Measurements from ENCODE around the gene RBMX.
"Not testable (repeated sequence)": the region's sequence is repeated elsewhere in the genome, so short reads cannot be mapped to it uniquely, and the experiment has no call there.

RBMX gene

DNA sequence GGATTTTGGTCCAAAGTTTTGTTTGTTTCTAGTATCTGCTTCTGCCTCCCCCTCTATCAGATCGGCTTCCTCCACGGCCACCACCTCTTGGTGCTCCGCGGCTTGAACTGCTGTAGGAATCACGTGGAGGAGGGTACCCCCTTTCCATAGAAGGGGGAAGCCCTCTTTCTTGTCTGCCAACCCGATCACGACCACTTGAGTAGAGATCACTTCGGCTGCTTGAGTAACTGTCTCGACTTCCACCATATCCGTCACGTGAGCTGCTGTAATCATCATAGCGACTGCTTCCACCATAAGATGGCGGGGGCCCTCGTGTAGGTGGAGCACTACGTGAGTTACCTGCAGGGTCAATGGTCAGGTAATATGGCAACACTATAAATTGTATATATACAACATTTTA lies 6.4 kb downstream of the RBMX start:
- not testable (repeated sequence) for DNase-seq

GRCh38 chrX:136873210-136873609 lies 7.3 kb downstream of the RBMX start:
- not testable (repeated sequence) for DNase-seq

DNA sequence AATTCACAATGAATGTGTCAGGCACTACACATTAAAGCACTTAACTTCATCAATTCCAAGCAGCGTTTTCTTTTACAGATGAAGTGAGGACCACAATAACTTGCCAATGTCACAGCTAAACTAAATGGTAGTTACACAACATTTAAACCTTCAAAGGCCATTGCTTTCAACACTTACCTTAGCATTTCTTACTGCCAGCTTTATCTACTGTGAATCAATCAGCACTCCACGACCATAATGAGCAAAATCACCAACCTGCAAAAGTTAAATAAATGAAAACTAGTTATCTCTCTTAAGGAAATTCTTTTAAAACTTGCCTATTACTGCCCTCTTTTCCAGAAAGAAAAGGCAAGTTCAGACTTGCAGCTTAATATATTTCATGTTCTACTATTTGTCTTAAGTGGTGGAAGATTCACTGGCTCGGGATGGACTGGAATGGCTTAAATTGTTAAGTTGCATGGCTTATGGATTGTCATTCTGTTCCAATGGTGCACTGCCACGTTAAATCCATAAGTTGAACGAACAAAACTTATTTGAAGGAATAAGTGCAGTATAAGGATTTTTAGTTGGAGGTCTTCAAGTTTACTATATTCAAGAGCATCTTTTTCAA lies 8.3 kb downstream of the RBMX start:
- no peak for DNase-seq

- no peak for DNase-seq
Measured at GRCh38 chrX:136870064-136870463, 10.5 kb downstream of the RBMX start.

DNA sequence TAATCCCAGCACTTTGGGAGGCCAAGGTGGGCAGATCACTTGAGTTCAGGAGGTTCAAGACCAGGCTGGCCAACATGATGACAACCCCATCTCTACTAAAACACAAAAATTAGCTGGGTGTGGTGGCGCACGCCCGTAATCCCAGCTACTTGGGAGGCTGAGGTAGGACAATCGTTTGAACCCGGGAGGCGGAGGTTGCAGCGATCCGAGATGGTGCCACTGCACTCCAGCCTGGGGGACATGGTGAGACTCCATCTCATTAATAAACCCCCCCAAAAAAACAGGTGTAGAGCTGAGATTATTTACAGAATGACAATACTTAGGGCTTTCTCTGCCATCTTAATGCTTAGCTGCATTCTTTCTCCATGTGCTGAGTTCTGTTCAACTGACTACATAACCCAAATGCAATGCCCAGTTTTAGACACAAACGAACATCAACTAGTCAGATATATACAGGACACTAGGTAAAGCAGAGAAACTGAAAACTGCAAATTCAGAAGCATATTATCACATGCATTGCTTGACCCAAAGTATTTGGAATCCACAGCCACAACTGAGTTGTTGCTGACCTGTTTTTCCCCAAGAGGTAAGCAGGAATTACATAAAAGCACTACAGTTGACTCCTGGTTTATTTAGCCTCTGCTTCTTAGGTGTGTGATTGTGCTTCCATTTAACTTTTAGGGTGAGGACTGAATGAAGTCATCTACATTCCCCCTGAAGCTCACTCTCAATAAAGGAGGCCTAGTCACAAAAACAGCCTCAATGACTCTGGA lies 12.1 kb downstream of the RBMX start:
- DNase-seq, result no peak

DNA sequence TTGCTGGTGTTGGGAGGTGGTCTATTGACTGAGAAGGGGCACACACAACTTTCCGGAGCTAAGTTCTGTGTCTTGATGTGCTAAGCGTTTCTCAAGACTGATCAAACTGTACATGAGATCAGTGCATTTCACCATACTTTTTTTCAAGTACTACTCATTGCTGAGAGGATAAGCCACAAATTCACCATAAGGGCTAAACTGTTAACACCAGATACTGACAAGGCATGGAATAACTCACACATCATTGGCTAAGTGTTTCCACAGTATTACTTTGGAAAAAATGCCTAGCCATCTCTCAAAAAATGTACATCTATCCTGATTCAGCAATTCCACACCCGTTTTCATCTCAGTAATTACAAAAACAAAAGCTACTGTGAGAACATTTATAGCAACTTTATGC lies 13.0 kb downstream of the RBMX start:
- DNase-seq, result no peak

DNA sequence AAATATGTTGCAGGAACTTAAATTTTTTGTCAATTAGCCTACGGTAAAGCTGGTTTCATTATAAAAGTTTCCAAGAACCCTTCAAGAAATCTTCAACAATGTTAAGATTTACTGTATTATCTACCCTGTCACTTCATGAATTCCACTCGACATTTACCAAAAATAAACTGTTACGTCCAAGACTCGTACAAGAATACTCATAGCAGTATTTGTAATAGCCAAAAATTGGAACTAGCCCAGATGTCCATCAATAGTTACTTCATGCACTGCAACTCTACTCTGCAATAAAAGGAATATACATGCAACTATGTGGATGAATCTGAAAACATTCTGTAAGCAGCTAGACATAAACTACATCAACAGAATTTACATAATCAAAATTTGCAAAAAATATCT lies 13.4 kb downstream of the RBMX start:
- DNase-seq, result no peak

GRCh38 chrX:136866337-136867095 lies 14.0 kb downstream of the RBMX start:
- no peak for DNase-seq

DNA sequence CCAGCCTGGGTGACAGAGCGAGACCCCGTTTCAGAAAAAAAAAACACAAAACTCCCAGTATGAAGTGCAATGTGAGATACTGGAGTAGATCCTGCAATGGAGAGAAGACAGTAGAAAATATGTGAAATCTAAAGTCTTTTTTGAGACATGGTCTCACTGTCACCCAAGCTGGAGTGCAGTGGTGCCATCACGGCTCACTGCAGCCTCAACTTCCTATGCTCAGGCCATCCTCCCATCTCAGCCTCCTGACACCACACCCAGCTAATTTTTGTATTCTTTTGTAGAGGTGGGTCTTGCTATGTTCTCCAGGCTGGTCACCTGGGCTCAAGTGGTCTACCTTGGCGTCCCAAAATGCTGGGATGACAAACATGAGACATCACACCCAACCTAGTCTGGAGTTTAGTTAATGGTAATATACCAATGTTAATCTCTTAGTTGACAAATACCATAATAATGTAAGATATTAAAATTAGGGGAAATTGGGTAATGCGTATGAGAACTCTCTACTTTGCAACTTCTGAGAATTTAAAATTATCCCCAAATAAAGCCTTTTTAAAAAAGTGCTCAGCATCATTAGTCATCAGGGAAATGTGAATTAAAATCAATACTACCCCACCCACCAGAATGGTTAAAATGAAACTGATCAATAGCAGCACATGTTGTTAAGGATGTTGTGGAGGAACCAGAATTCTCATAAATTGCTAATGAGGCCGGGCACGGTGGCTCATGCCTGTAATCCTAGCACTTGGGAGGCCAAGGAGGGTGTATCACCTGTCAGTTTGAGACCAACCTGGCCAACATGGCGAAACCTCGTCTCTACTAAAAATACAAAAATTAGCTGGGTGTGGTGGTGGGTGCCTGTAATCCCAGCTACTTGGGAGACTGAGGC lies 15.0 kb downstream of the RBMX start:
- DNase-seq, result no peak

GRCh38 chrX:136863826-136864225 lies 16.7 kb downstream of the RBMX start:
- DNase-seq, result no peak

GRCh38 chrX:136862546-136862945 lies 18.0 kb downstream of the RBMX start:
- no peak for DNase-seq

DNA sequence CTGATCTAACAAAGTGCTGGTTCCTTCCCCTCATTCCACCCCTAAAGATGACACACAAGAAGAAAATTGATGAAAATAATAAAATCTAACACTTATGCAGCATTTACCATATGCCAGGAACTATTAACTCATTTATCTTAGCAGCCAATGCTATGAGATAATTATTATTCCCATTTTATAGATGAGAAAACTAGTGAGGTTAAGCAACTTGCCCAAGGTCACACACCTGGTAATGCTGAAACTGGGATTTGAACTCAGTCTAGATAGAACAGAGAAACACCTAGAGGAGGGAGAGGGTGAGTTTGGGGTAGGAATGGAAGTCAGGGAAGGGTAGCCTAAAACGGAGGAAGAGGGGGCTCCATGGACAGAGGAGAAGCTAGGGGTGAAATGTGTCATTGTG lies 18.6 kb downstream of the RBMX start:
- DNase-seq, result no peak

GRCh38 chrX:136858007-136858756 lies 22.3 kb downstream of the RBMX start:
- DNase-seq, result no peak

- peak; percentile 67 for DNase-seq
Measured at GRCh38 chrX:136856551-136856950, 24.0 kb downstream of the RBMX start.

GRCh38 chrX:136856050-136856449 lies 24.5 kb downstream of the RBMX start:
- no peak for DNase-seq

GRCh38 chrX:136851526-136851925 lies 29.0 kb downstream of the RBMX start:
- no peak for DNase-seq

DNA sequence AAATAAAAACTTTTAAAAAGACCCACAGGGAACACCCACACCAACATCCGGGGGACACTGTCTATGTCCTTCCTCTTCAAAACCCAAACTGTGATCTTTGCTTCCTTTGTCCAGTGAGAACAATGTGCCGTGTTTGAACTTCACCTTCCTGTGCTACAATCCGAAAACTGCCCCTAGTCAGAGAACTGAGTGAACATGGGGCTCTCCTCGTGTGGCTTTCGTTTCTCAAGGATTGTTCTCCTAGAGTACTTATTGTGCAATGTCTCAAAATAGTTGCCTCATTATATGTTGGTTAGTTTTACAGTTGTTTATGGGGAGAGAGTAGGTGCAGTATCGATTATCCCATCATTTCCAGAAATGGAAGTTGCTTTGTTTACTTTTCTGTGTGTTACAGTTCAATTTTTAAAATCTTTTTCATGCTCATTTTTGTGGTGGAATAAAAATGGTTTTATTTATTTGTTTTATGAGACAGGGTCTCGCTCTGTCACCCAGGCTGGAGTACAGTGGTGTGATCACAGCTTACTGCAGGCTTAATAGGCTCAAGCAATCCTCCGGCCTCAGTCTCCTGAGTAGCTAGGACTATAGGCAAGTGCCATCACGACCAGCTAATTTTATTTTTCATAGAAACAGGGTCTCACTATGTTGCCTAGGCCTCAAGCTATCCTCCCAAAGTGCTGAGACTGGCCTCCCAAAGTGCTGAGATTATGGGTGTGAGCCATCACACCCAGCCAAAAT lies 29.9 kb downstream of the RBMX start:
- peak; percentile 67 for DNase-seq

DNA sequence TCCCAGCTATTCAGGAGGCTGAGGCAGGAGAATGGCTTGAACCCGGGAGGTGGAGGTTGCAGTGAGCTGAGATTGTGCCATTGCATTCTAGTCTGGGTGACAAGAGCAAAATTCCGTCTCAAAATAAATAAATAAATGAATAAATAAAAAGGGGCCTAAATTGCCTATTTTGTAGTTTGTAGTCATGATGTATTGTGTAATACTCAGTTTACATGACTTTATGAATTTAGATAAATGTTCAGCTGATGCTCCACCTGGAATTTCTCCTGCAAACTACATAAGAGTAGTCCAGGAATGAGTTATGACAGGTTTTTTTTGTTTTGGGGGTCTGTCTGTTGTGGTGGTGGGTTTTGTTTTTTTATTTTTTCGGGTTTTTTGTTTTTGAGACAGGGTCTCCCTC lies 31.1 kb downstream of the RBMX start:
- no peak for DNase-seq

DNA sequence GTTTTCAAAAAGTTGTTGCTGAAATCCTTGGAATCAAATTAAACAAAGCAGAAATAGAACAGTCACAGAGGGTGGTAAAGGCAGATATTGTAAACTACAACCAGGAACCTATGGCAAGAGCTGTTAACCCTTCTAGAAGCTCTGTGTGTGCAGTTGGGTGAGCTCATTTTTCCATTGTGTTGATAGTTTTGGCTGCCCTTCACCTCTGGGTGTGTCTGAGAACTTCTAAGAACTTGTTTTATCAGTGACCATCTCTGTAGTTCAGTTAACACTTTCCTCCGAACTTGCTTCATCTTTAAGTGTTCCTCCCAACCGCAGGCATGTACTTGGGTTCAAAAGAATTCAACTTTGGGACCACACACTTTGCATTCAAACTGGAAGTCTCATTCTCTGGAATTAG lies 32.7 kb downstream of the RBMX start:
- no peak for DNase-seq

DNA sequence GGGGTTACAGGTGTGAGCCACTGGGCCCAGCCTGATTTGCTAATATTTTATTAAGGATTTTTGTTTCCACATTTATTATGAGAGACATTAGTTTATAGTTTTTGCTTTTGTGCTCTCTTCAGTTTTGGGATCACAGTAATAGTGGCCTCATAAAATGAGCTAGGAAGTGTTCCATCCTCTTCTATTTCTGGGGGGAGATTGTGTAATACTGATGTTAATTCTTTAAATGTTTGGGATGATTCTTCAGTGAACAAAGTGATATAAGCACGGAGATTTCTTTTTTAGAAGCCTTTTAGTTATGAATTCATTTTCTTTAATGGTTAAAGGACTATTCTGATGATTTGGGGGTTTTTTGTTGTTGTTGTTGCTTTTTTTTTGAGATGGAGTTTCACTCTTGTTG lies 41.3 kb downstream of the RBMX start:
- no peak for DNase-seq

- no peak for DNase-seq
Measured at GRCh38 chrX:136835761-136836160, 44.8 kb downstream of the RBMX start.

DNA sequence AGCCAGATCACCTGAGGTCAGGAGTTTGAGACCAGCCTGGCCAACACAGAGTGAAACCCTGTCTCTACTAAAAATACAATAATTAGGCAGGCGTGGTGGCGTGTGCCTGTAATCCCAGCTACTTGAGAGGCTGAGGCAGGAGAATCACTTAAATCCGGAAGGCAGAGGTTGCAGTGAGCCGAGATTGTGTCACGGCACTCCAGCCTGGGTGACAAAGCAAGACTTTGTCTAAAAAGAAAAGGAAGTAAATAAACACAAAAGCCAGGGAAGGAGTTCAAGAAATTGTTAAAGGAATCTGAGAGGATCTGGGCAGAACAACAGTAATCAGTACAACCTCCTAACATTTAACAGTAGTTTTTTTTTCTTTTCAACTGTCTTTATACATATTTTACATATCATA lies 51.1 kb downstream of the RBMX start:
- peak; percentile 29 for DNase-seq
